Sciatic nerve (tissue), 2 donors: ENCODE results near the gene ZSCAN26. TPM values are rescaled to one million over a fixed set of nuclear protein-coding genes. Genes with fewer than 3 reads are reported as not detected.
"Not testable (repeated sequence)": the region's sequence is repeated elsewhere in the genome, so short reads cannot be mapped to it uniquely, and the experiment has no call there.

Experiments used
- ATAC-seq: fragments of 200-7000 bp; cut with Tn5 transposase; one replicate; pipeline ENCODE4 v1.9.1; 2020; ENCODE audit warnings: mild to moderate bottlenecking, moderate library complexity
- DNase-seq: peaks from one replicate; pipeline ENCODE4 v3.0.0-alpha.2; 2020; ENCODE audit warnings: low spot score
- intact Hi-C: fragments of 100-400 bp; cut with DNase I; formaldehyde crosslinking; loops from one replicate; pipeline ENCODE4 v1.14.2; 2022
- total RNA-seq: library from RNA; stranded (reverse); fragmentation: NEBNext Ultra II Directional; extraction: Animal tissue kit (Norgen Biotek cat#: 25700); gene quantifications from one replicate; pipeline ENCODE4 v1.2.1, GENCODE V29; 2021
- donor health status: DM: no; HTN: no; CAD: no.
- donor health status: DM: no; HTN: no; CAD: no.

The ZSCAN26 gene
- total RNA-seq, 1 donor from 2014 or later: 19.3 TPM

DNA sequence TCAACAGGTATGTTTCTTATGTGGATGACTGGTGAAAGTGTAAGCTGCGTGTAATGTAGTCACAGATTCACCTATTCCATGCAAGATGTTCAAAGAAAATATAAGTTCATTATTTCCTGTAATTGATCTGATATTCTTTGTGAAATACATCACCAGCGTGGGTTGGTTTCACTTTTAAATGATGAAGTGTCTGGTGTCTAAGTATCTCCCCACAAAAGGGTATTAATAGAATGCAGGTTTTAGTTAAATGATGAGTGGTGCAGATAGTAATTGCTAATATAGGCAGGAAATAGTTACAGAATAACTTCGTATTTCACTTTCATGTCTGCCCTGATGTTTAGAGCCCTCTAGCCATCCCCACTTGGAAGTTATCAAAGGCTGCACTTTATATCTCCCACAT lies 36.6 kb downstream of the ZSCAN26 start:
- no peak for DNase-seq
- intact Hi-C loops: no loop called here
- ATAC-seq: no peak

DNA sequence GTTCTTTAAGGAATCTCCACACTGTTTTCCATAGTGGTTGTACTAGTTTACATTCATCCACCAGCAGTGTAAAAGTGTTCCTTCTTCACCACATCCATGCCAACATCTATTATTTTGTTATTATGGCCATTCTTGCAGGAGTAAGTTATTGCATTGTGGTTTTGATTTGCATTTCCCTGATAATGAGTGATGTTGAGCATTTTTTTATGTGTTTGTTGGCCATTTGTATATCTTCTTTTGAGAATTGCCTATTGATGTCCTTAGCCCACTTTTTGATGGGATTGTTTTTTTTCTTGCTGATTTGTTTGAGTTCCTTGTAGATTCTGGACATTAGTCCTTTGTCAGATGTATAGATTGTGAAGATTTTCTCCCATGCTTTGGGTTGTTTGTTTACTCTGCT lies 39.4 kb downstream of the ZSCAN26 start:
- intact Hi-C loops, DNase-seq, ATAC-seq: not testable (repeated sequence)

DNA sequence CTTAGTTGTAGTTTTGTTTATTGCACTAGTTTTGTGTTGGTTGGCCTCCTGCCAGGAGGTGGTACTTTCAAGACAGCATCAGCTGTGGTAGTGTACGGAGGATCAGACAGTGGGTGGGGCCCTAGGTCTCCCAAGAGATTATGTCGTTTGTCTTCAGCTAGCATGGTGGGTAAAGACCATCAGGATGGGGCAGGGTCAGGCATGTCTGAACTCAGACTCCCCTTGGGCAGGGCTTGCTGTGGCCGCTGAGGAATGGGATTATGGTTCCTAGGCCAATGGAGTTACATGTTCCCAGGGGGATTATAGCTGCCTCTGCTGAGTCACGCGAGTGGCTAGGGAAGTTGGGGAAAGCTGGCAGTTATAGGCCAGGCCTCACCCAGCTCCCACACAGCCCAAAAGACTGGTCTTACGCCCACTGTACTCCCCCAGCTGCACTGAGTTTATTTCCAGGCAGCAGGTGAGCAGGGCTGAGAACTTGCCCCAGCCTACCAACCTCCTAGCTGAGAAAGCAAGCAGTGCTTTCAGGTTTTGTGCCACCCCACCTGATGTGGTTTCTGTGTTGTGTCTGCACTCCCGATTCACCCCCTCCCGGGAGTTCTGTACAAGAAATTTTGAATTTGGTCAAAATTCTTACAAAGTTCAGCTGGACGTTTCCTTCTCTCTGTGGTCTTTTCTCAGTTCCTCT lies 44.3 kb downstream of the ZSCAN26 start:
- ATAC-seq (no peak), DNase-seq (no peak)
- intact Hi-C loops: loop anchor here (10.0 kb wide), 1 partner anchor 214 kb away; the partner anchor contains the start of gene GPX5

DNA sequence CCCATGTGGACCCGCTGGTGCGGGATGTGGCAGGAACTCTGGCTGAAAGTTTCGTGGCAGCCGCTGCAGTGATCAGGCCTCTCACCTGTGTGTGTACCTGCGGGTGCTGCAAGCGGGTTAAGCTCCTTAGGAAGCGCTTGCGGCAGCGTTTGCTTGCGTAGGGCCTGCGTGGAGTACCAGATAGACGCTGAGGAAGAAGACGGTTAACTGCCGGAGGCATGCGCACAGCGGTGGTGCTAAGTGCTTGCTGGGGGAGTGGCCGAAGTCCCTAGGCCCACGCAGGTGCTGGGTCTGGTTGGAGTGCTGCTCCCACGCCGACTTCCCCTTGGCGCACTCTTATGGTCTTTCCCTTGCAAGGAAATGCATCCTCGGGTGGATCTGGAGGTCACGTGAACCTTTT lies 46.0 kb downstream of the ZSCAN26 start:
- ATAC-seq (no peak), DNase-seq (no peak)
- intact Hi-C loops: loop anchor here (10.0 kb wide), 1 partner anchor 212 kb away; the partner anchor contains the start of gene GPX5

DNA sequence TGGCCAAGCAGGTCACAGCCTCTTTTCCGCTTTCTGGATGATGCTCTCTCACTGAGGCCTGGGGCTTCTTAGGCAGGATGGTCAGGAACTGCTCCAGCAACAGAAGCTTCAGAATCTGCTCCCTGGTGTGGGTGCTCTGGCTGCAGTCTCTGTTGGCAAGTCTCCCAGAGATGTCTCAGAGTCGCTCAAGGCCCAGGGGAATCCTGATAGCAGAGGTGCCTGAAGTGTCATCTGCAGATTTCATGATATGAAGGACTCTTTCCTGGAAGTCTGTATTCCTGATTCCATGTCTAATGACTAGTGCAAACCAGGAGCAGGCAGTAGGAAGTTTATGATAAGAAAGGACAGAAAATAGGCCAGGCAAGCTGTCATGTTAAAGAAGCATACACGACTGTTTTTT lies 48.7 kb downstream of the ZSCAN26 start:
- intact Hi-C loops: loop anchor here (10.0 kb wide), 1 partner anchor 209 kb away; the partner anchor contains the start of gene GPX5
- no peak for DNase-seq
- ATAC-seq: no peak

DNA sequence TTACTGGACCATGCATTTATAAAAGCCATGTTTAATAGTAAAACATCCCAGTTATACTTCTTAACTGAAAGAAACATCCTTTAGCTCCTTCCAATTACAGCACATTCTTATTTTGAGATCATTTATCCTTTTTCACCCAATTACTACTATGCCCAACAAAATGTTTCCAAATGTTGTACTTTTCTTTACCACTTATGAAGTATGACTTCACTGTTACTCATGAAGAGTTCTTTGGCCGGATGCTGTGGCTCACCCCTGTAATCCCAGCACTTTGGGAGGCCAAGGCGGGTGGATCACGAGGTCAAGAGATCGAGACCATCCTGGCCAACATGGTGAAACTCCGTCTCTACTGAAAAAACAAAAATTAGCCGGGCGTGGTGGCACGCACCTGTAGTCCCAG lies 50.9 kb downstream of the ZSCAN26 start:
- intact Hi-C loops: loop anchor here (10.0 kb wide), 1 partner anchor 207 kb away; the partner anchor contains the start of gene GPX5
- not testable (repeated sequence) for ATAC-seq, DNase-seq

DNA sequence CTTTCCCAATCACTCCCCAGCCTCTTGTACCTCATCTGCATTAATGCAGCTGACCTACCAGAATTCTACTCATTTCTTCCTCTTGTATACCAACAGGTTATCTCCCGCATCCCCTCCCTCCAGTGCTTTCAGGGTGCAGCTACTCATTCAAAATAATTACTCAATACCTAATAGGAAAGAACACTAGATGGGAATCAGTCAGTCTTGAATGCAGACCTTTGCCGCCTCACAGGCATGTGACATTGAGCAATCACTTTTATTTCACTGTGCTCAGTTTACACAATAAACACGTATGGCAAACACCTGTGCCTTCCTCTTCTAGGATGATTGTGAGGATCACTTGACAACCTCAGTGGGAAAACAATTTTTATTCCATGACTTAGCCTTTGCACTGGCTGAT lies 55.7 kb downstream of the ZSCAN26 start:
- intact Hi-C loops: no loop called here
- no peak for ATAC-seq

DNA sequence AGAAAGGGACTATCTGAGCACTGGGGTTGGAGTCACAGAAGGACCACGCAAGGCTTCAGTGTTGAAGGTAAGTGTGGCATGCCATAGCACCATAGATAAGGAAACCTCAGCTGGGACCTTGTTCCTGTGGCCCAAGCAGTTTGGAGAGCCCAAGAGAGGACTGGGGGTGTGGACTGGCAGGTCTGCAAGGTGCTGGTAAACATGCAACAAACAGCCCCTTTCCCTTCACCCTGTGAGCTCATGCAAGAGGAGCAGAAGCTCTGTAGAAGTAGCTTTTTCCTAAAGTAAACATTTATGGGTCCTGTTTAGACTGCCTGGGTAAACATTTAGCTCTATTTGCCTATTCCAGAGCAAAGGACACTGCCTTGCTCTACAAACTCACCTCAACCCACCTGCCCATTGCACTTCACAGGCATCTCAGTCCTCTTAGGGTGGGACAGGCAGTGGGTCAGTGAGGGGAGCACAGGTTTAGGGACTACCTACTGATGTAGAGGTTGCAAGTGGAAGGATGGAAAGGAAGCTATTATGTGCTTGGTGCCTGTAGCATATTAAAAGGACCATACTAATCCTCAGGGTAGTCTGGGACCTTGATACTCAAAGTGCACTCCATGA lies 57.0 kb downstream of the ZSCAN26 start:
- intact Hi-C loops: no loop called here
- no peak for DNase-seq
- ATAC-seq: no peak

More for the DNA sequence above, 55.7 kb downstream of the ZSCAN26 start:
- no peak for DNase-seq

DNA sequence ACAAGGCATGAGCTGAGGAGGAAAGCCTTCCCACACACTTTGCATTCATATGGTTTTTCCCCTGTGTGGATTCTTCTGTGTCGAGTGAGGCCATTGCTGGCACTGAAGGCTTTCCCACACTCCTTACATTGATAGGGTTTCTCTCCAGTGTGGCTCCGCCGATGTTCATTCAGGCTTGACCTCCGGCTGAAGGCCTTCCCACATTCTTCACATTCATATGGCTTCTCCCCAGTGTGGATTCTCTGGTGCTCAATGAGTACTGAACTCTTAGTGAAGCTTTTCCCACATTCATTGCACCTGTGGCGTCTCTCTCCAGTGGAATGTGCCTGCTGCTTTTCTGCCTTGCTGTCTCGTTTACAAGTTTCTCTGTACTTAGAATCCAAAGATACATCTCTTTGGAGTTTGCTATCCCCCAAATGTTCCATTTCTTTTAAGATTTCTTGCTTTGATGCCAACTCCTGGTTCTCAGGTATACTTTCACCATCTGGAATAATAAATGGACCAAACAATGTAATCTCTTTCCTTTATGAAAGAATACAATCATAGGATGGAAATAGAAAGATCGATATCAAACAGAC lies 59.5 kb downstream of the ZSCAN26 start:
- ATAC-seq (no peak), DNase-seq (no peak)
- intact Hi-C loops: no loop called here

Other genes starting within 250 kb of the ZSCAN26 start
- gene ZNF165, start 186.6 kb upstream of the ZSCAN26 start, total RNA-seq: 1.2 TPM
- gene ZSCAN16, start 142.5 kb upstream of the ZSCAN26 start, total RNA-seq: 4.1 TPM
- gene ZKSCAN8, start 125.3 kb upstream of the ZSCAN26 start, total RNA-seq: 31.9 TPM
- 17.3 TPM for gene ZSCAN9, start 41.9 kb upstream of the ZSCAN26 start, total RNA-seq
- 5.4 TPM for gene ZKSCAN4, start 14.9 kb upstream of the ZSCAN26 start, total RNA-seq
- gene NKAPL, start 7.8 kb upstream of the ZSCAN26 start, total RNA-seq: 2.9 TPM
- gene PGBD1, start 14.4 kb downstream of the ZSCAN26 start, total RNA-seq: 4.9 TPM
- 17.4 TPM for gene ZSCAN31, start 69.0 kb downstream of the ZSCAN26 start, total RNA-seq
- 7.8 TPM for gene ZKSCAN3, start 82.8 kb downstream of the ZSCAN26 start, total RNA-seq
- 7.3 TPM for gene ZSCAN12, start 132.6 kb downstream of the ZSCAN26 start, total RNA-seq
- 6.5 TPM for gene ZSCAN23, start 176.3 kb downstream of the ZSCAN26 start, total RNA-seq
- not detected for gene GPX6, start 248.7 kb downstream of the ZSCAN26 start, total RNA-seq